ENCODE results near the gene VPS26C. TPM values are rescaled to one million over a fixed set of nuclear protein-coding genes. Genes with fewer than 3 reads are reported as not detected.

Gene VPS26C
- total and polyA plus RNA-seq, 4 donors, result 19.8 to 61.1 (median 42.9) TPM

GRCh38 chr21:37272897-37273296, 5.8 kb upstream of the VPS26C start:
- Histone ChIP-seq H3K27ac (ENCODE audit: low read depth in 1 of 2, low read length in 1 of 2) (no peak overlapping the region), H3K4me1 (ENCODE audit: control insufficient read depth in 5 of 5, insufficient read depth in 5 of 5, low read length in 5 of 5) (peaks cover 0 to 9% (median 0%) of the 10 kb centered on the region in 5 donors), H3K27me3 (ENCODE audit: control insufficient read depth in 3 of 3, insufficient read depth in 3 of 3, low read length in 2 of 3) (no peaks in the 10 kb centered on the region), H3K9ac (ENCODE audit: insufficient read depth in 1 of 2, low read length in 2 of 2) (no peak overlapping the region), H3K9me3 (ENCODE audit: control insufficient read depth in 4 of 4, insufficient read depth in 3 of 4, low read length in 3 of 4) (no peaks in the 10 kb centered on the region), H3K4me3 (no peak overlapping the region), H3K36me3 (ENCODE audit: control insufficient read depth in 4 of 4, insufficient read depth in 4 of 4, low read length in 4 of 4) (no peaks in the 10 kb centered on the region)
- ATAC-seq (ENCODE audit: insufficient read depth, low FRiP score), result no peak
- TF ChIP-seq CTCF (IDR thresholded peaks at IDR 0.05; ENCODE audit: control extremely low read depth, extremely low read depth), result no peak
- 97 to 99% methylated on average over 6 of the region's 6 CpGs for WGBS, 2 donors
- DNase-seq, result no peak

GRCh38 chr21:37270576-37271365, 3.6 kb upstream of the VPS26C start:
- Histone ChIP-seq H3K27me3 (ENCODE audit: control insufficient read depth in 3 of 3, insufficient read depth in 3 of 3, low read length in 2 of 3) (no peaks in the 10 kb centered on the region), H3K36me3 (ENCODE audit: control insufficient read depth in 4 of 4, insufficient read depth in 4 of 4, low read length in 4 of 4) (no peaks in the 10 kb centered on the region), H3K9me3 (ENCODE audit: control insufficient read depth in 4 of 4, insufficient read depth in 3 of 4, low read length in 3 of 4) (no peaks in the 10 kb centered on the region), H3K9ac (ENCODE audit: insufficient read depth in 1 of 2, low read length in 2 of 2) (no peak overlapping the region), H3K4me3 (no peak overlapping the region), H3K27ac (ENCODE audit: low read depth in 1 of 2, low read length in 1 of 2) (peak overlapping the region in 1 of 2 donors; percentile 83), H3K4me1 (ENCODE audit: control insufficient read depth in 5 of 5, insufficient read depth in 5 of 5, low read length in 5 of 5) (peaks cover 0 to 9% (median 4%) of the 10 kb centered on the region in 5 donors)
- DNase-seq (peak in 1 of 3 donors; percentile 45), ATAC-seq (ENCODE audit: insufficient read depth, low FRiP score) (no peak)
- WGBS, 2 donors, result 77 to 85% methylated on average over 8 of the region's 8 CpGs
- TF ChIP-seq CTCF (IDR thresholded peaks at IDR 0.05; ENCODE audit: control extremely low read depth, extremely low read depth), result no peak

- TF ChIP-seq CTCF (IDR thresholded peaks at IDR 0.05; ENCODE audit: control extremely low read depth, extremely low read depth), result no peak
- H3K36me3 ChIP-seq (ENCODE audit: control insufficient read depth in 4 of 4, insufficient read depth in 4 of 4, low read length in 4 of 4), result no peaks in the 10 kb centered on the region
- H3K4me1 ChIP-seq (ENCODE audit: control insufficient read depth in 5 of 5, insufficient read depth in 5 of 5, low read length in 5 of 5), result peaks cover 2 to 9% (median 6%) of the 10 kb centered on the region in 5 donors
- no peak overlapping the region for H3K27ac ChIP-seq (ENCODE audit: low read depth in 1 of 2, low read length in 1 of 2)
- no peak overlapping the region for H3K4me3 ChIP-seq
- ATAC-seq (ENCODE audit: insufficient read depth, low FRiP score) (no peak), DNase-seq (no peak)
- no peak overlapping the region for H3K9ac ChIP-seq (ENCODE audit: insufficient read depth in 1 of 2, low read length in 2 of 2)
- no peaks in the 10 kb centered on the region for H3K9me3 ChIP-seq (ENCODE audit: control insufficient read depth in 4 of 4, insufficient read depth in 3 of 4, low read length in 3 of 4)
- 89 to 97% methylated on average over 11 of the region's 11 CpGs for WGBS, 2 donors
- H3K27me3 ChIP-seq (ENCODE audit: control insufficient read depth in 3 of 3, insufficient read depth in 3 of 3, low read length in 2 of 3), result no peaks in the 10 kb centered on the region
Measured at GRCh38 chr21:37269481-37269880, 2.3 kb upstream of the VPS26C start.
